ENCODE measurements around the gene MAPK11. TPM values are rescaled to one million over a fixed set of nuclear protein-coding genes. Genes with fewer than 3 reads are reported as not detected.

The MAPK11 gene
- total RNA-seq, 1 experiment from 2014 or later, result 7.6 TPM

- H3K4me1 ChIP-seq (ENCODE audit: insufficient read depth, low read length), result peaks cover 42% of the 10 kb centered on the region
- intact Hi-C loops (cut with micrococcal nuclease), result no loop called here
- BruUV-seq (replicated peaks), result no TSS peak
- no peak overlapping the region for H3K4me3 ChIP-seq (ENCODE audit: low read length)
- no peaks in the 10 kb centered on the region for H3K27me3 ChIP-seq (ENCODE audit: low read length)
- peaks cover 4% of the 10 kb centered on the region; the same call in 1 of the 2 replicates for H4K20me1 ChIP-seq (ENCODE audit: low read length)
- ChIA-PET POLR2A (ENCODE audit: unreplicated experiment) (no interaction called here), CTCF (no interaction called here)
- H3K9me2 ChIP-seq (replicated peaks; ENCODE audit: low read length), result no peaks in the 10 kb centered on the region
- H2AFZ ChIP-seq (ENCODE audit: low read length), result no peak overlapping the region
- H3K27ac ChIP-seq (ENCODE audit: low read length), result peak overlapping the region; percentile 32
- H3F3A ChIP-seq (ENCODE audit: low read length, unreplicated experiment), result peaks cover 3% of the 10 kb centered on the region
- no peak overlapping the region for H3K9ac ChIP-seq (ENCODE audit: low read length)
- peaks cover 88% of the 10 kb centered on the region for H3K79me2 ChIP-seq (ENCODE audit: low read length)
- TF ChIP-seq EZH2phosphoT487 (IDR thresholded peaks at IDR 0.05; ENCODE audit: borderline replicate concordance, low read length), result no peak
- TF ChIP-seq EZH2 (IDR thresholded peaks at IDR 0.05; ENCODE audit: low read length, unreplicated experiment), result no peak
- TF ChIP-seq, protein P1, sequence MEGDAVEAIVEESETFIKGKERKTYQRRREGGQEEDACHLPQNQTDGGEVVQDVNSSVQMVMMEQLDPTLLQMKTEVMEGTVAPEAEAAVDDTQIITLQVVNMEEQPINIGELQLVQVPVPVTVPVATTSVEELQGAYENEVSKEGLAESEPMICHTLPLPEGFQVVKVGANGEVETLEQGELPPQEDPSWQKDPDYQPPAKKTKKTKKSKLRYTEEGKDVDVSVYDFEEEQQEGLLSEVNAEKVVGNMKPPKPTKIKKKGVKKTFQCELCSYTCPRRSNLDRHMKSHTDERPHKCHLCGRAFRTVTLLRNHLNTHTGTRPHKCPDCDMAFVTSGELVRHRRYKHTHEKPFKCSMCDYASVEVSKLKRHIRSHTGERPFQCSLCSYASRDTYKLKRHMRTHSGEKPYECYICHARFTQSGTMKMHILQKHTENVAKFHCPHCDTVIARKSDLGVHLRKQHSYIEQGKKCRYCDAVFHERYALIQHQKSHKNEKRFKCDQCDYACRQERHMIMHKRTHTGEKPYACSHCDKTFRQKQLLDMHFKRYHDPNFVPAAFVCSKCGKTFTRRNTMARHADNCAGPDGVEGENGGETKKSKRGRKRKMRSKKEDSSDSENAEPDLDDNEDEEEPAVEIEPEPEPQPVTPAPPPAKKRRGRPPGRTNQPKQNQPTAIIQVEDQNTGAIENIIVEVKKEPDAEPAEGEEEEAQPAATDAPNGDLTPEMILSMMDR (conservative IDR thresholded peaks at IDR 0.05; ENCODE audit: low read depth, low read length), result no peak
- H3K36me3 ChIP-seq (ENCODE audit: low read depth, low read length), result no peaks in the 10 kb centered on the region
- DNase-seq (no peak), ATAC-seq (no peak)
- peak overlapping the region; percentile 28; the same call in 1 of the 2 replicates for H3K4me2 ChIP-seq (ENCODE audit: low read length)
- H3K9me3 ChIP-seq (ENCODE audit: low read length), result no peaks in the 10 kb centered on the region
These were observed 31.4 kb upstream of the MAPK11 start for GRCh38 chr22:50301581-50301991.

DNA sequence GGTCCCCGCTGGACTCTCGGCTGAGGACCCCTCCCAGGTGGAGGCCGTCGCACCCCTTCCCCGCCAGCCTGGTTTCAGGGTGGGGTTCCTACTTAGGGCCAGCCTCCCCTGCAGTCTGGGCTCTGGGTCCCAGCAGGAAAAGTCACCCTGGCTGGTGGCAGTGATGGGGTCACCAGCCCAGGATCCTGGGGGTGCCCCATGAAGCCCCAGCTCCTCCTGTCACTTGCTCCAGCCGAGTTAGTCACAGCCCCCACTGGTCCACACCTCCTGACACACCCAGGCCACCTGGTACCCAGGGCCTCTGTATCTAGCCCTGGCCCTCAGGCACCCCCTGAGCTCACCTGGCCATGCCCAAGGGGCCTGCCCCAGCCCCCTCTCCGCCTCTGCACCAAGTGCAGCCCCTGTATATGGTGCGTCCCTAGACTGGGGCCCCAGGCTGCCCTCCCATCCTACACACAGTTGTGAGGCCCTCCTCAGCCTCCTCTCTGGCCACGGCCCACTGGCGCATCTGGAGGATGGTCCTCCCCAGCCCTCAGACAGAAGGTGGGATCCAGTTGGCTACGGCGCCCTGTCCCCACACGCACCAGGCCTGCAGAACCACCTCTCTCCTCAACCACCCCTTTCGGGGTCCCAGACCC is 30.6 kb upstream of the MAPK11 start:
- peaks cover 42% of the 10 kb centered on the region for H3K4me1 ChIP-seq (ENCODE audit: insufficient read depth, low read length)
- no peak overlapping the region for H3K9ac ChIP-seq (ENCODE audit: low read length)
- H2AFZ ChIP-seq (ENCODE audit: low read length), result no peak overlapping the region
- H3K4me2 ChIP-seq (ENCODE audit: low read length), result no peak overlapping the region
- ATAC-seq (no peak), DNase-seq (no peak)
- ChIA-PET POLR2A (ENCODE audit: unreplicated experiment) (no interaction called here), CTCF (interaction anchor here (0.6 kb wide), 1 partner anchor 32 kb away, joined by 3 read pairs; no protein-coding TSS in a partner anchor)
- intact Hi-C loops (cut with micrococcal nuclease), result no loop called here
- no peak overlapping the region for H3K4me3 ChIP-seq (ENCODE audit: low read length)
- peaks cover 89% of the 10 kb centered on the region for H3K79me2 ChIP-seq (ENCODE audit: low read length)
- H3K36me3 ChIP-seq (ENCODE audit: low read depth, low read length), result no peaks in the 10 kb centered on the region
- TF ChIP-seq, protein P1 (conservative IDR thresholded peaks at IDR 0.05; ENCODE audit: low read depth, low read length), result no peak
- TF ChIP-seq EZH2phosphoT487 (IDR thresholded peaks at IDR 0.05; ENCODE audit: borderline replicate concordance, low read length), result no peak
- H4K20me1 ChIP-seq (ENCODE audit: low read length), result peaks cover 4% of the 10 kb centered on the region; the same call in 1 of the 2 replicates
- H3K9me2 ChIP-seq (replicated peaks; ENCODE audit: low read length), result no peaks in the 10 kb centered on the region
- no peak overlapping the region for H3K27ac ChIP-seq (ENCODE audit: low read length)
- no peaks in the 10 kb centered on the region for H3K27me3 ChIP-seq (ENCODE audit: low read length)
- peaks cover 3% of the 10 kb centered on the region for H3F3A ChIP-seq (ENCODE audit: low read length, unreplicated experiment)
- H3K9me3 ChIP-seq (ENCODE audit: low read length), result no peaks in the 10 kb centered on the region
- BruUV-seq (replicated peaks), result no TSS peak
